Esophagus mucosa (tissue), 1 donor: ENCODE measurements around the gene HRCT1. TPM values are rescaled to one million over a fixed set of nuclear protein-coding genes. Genes with fewer than 3 reads are reported as not detected.
A peak's percentile ranks its signal among the peaks of the same experiment; 100 is the strongest.

ENCODE experiments used
- ATAC-seq: fragments of 200-7000 bp; cut with Tn5 transposase; one replicate; pipeline ENCODE4 v1.9.1; 2020
- total RNA-seq: library from RNA; stranded (reverse); gene quantifications from one replicate; pipeline ENCODE4 v1.2.4, GENCODE V29; 2023
- donor health status: DM: yes; HTN: yes; CAD: no.

HRCT1 gene
- total RNA-seq, 1 donor from 2014 or later, result 1.2 TPM

DNA sequence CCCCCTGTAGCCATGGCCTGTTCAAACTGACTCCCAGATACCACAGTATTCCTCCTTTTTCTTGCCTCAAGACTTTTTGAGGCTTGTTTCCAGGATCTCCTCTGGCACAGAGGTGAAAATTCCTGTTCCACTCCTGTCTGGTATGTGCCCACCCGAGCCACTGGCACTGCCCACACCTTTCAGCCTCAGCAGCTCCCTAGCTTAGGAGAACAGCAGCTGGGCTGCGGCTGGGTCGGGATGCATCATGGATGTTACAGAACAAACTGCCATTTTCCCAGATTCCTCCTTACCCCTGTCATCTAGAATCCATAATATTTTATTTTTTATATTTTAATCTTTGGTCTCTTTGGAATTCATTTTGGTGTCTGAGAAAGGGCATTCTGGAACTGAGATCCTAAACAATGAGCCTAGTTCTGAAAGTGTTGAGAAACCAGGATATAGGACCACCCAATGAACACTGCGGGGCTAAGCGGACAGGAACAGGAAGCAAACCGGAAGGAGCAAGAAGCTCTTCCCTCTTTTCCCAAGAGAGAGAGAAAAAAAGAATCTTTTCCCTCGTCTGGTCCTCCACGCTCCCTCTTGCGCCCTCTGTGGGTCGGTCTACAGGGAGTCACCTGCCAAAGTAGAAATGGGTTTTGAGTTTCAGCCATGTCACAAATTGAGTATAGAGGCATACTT is 39.5 kb downstream of the HRCT1 start:
- peak; percentile 69 for ATAC-seq

DNA sequence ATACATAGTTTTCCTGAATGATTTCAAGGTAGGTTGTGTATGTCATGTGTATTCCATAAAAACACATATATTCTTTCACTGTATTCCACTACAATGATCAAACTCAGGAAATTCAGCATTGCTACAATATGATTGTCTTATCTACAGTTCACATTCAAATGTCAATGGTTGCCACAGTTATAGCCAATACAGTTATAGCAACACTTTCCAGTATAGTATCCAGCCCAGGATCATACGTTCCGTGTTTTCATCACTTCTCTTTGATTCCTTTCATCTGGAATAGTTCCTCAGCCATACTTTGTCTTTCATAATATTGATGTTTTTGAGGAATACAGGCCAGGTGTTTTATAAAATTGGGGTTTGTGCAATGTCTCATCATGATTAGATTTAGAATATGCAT is 42.4 kb downstream of the HRCT1 start:
- ATAC-seq, result no peak

DNA sequence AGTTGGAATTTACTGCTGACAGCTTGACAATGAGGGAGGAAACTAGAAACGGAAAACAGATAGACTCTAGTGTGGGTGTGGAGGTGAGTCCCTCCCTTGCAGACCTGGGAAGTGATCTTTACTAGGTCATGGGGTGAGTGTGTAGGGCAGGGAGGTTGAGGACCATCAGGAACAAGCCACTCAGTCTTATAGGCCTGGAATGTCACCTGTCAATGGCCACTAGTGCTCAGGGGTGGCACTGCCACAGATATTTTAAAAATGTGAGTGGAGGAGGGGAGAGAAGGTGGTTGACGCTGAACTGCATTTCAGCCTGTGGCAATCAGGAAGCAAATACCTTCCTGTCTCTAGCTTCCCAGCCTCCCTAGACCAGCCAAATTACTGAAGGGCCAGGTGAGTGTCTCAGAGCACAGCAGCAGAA is 42.9 kb downstream of the HRCT1 start:
- ATAC-seq, result peak; percentile 67

DNA sequence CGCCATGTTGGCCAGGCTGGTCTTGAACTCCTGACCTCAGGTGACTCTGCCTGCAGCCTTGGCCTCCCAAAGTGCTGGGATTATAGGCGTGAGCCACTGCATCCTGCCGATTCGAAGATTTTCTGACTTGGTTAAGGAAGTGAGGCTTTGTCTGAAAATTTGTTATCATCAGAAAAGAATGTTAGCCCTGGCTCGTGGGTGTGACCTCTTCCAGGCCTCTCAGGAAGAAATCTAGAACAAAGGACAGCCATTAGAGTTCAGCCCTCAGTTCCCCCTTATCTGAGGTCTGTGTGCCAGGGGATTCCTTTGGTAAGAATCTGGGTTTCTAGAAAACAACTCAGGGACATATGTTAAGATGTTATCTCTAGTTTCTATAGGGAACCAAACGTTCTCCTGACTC is 45.7 kb downstream of the HRCT1 start:
- peak; percentile 38 for ATAC-seq

DNA sequence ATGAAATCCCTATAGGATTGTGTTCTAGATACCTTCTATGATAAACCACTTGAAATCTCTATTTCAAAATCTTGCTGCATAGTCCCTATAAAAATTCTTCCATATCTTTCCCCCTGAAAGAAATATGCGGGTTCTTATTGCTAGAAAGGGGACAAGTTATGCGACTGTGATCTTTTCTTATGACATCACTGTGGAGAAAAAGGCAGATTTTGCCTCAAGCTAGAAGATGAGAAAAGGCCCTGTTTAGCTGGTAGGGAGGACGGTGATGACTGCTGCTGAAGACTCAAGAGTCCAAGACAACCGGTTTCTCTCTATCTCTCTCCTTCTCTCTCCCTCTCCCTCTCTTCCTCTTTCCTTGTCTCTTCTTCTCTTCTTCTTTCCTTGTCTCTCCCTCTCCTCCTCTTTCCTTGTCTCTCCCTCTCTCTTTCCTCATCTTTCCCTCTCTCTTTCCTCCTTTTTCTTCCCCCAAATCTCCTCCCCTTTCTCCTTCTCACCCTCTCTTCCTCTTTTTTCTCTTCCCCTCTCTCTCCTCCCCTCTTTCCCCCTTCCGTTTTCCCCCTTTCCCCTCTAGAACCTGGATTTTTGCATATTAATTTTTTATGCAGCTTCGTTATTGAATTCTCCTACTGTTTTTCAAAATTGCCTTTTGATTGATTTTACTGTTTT is 46.7 kb downstream of the HRCT1 start:
- ATAC-seq, result no peak

DNA sequence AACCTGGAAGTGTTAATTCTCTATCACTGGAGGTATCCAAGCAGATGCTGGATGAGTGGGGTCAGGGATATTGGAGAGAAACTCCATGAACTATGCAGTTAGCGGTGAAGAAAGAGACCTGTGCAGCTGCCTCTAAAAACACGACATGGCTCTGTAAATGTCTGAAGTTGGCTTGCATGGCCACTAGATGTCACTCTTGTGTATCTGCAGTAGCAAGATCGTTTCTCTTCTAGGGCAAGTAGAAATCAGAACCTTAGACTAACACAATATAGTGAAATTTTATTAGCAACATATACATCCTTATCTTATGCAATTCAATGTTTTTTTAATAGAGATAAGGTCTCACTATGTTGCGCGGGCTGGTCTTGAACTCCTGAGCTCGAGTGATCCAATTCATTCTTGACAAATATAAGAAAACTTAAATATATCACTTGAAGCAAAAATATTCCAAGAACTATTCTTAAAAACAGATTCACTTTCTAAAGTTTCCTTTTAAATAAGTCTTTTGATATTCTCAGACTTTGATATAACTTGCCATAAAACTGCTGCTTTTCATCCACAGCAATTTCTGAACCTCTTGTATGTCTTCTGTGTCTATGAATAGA is 49.0 kb downstream of the HRCT1 start:
- peak; percentile 69 for ATAC-seq

DNA sequence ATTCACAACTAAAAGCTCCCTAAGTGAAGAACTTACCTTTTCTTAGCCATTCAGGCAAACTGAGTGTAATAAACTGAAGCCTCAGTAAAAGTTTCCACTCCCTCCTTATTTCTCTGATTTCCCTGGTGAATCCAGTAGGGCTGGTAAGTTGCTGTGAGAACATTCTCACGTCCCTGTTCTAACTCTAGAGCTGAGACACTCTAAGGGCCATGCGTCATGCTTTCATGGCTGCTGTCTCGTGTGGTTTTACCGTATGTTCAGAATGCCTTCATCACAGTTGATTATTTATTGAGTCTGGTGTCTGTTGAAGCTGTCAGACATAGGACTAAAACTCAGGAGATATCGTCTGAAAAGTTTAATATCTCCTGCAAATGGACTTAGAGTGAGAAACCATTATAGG is 50.6 kb downstream of the HRCT1 start:
- no peak for ATAC-seq

Other genes starting within 250 kb of the HRCT1 start
- gene RMRP, start 248.2 kb upstream of the HRCT1 start, total RNA-seq, result 5,550 TPM
- gene CCDC107, start 247.9 kb upstream of the HRCT1 start, total RNA-seq, result 7.9 TPM
- gene ARHGEF39, start 241.0 kb upstream of the HRCT1 start, total RNA-seq, result 2.4 TPM
- gene CA9, start 232.3 kb upstream of the HRCT1 start, total RNA-seq, result 1.6 TPM
- gene TPM2, start 216.3 kb upstream of the HRCT1 start, total RNA-seq, result 31.2 TPM
- gene TLN1, start 174.0 kb upstream of the HRCT1 start, total RNA-seq, result 84.6 TPM
- gene CREB3, start 173.5 kb upstream of the HRCT1 start, total RNA-seq, result 15.1 TPM
- gene GBA2, start 157.0 kb upstream of the HRCT1 start, total RNA-seq, result 20.9 TPM
- gene RGP1, start 156.9 kb upstream of the HRCT1 start, total RNA-seq, result 17.4 TPM
- not detected for gene MSMP, start 151.9 kb upstream of the HRCT1 start, total RNA-seq
- 1.3 TPM for gene NPR2, start 114.6 kb upstream of the HRCT1 start, total RNA-seq
- gene SPAG8, start 93.9 kb upstream of the HRCT1 start, total RNA-seq, result 0.20 TPM
- 30.2 TPM for gene HINT2, start 91.2 kb upstream of the HRCT1 start, total RNA-seq
- gene FAM221B, start 77.5 kb upstream of the HRCT1 start, total RNA-seq, result not detected
- 1.7 TPM for gene TMEM8B, start 77.0 kb upstream of the HRCT1 start, total RNA-seq
- not detected for gene OR13J1, start 35.8 kb upstream of the HRCT1 start, total RNA-seq
- gene SPAAR, start 3.3 kb downstream of the HRCT1 start, total RNA-seq, result 0.16 TPM
- gene OR2S2, start 52.0 kb downstream of the HRCT1 start, total RNA-seq, result not detected
- 1.2 TPM for gene RECK, start 130.7 kb downstream of the HRCT1 start, total RNA-seq
- 8.8 TPM for gene GLIPR2, start 230.5 kb downstream of the HRCT1 start, total RNA-seq